Measurements from ENCODE around the gene TPR.

TPR gene

DNA sequence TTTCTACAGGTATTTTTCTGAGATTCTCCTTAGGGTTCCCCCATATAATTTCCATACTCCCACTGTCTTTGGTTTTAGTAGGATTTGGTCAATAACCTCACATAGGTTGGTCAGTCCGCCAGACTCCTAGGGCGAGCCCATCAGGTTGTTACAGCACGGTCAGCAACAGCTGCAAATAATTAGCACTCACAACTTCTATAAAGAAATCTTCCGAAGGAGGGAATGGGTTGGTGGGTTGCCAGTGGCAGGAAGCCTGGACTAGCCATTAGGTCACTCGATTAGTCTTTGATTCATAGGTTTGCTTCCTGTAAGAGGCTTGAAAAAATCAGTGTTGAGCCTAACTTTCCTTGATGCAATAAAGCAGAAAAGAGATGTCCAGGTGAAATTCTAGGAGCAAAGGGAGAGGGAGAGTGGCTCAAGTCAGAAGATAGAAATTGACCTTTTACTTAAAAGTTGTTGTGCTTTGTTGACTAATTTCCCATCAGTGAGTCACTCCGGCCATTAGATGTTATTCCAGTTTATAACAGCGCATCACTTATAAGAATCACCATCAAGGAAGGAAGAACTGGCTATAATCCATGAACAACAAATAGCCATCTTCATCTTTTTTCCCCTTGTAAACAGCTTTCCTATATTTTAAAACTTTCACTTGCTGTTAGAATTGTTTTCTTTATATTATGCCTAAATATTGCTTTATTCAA, 88.3 kb downstream of the TPR start:
- no peak for FAIRE-seq

GRCh38 chr1:186283374-186283773, 91.7 kb downstream of the TPR start:
- no peak for FAIRE-seq

GRCh38 chr1:186282466-186282865, 92.6 kb downstream of the TPR start:
- FAIRE-seq = no peak

- FAIRE-seq = no peak
Measured at GRCh38 chr1:186275822-186276221, 99.2 kb downstream of the TPR start.

DNA sequence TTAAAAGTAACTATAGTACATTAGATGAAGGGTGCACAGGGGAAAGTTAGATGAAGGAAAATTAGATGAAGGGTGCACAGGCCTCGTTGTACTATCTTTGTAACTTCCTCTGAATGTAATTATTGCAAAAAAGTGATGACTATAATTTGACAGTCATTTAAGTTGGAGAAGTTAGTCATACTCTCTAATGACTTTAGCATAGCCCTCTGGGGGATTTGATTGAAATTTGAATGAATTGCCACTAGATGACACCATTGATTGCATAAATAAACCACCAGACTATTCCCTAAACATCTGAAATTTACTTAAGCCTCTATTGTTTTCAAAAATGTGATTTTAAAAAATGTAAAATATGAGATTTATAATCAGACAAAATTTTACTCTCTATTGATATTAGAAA, 102.6 kb downstream of the TPR start:
- no peak for FAIRE-seq

GRCh38 chr1:186271032-186271431, 104.0 kb downstream of the TPR start:
- FAIRE-seq = no peak

All from islet of Langerhans (tissue), 1 donor.